T-helper 2 cell treated with Interferon-gamma antibody and Interleukin-4, amounts not matched to agents 5 μg/mL and 100 μg/mL, for 36 hours (primary cell): ENCODE measurements around the gene PTPRG.
"Not testable (repeated sequence)": the region's sequence is repeated elsewhere in the genome, so short reads cannot be mapped to it uniquely, and the experiment has no call there.

Source experiments
- DNase-seq: peaks from one replicate; pipeline ENCODE4 v3.0.0; 2021; ENCODE audit warnings: low spot score
- H3K27ac Mint-ChIP-seq: one replicate; pipeline ENCODE4 v1.8.0; 2021; ENCODE audit warnings: mild to moderate bottlenecking, mixed read lengths
- H3K27me3 Mint-ChIP-seq: one replicate; pipeline ENCODE4 v1.8.0; 2021; ENCODE audit warnings: low read depth, mixed read lengths
- H3K36me3 Mint-ChIP-seq: one replicate; pipeline ENCODE4 v1.8.0; 2021; ENCODE audit warnings: low read depth, mixed read lengths
- H3K4me1 Mint-ChIP-seq: one replicate; pipeline ENCODE4 v1.8.0; 2021; ENCODE audit warnings: low read depth, mixed read lengths
- H3K4me3 Mint-ChIP-seq: one replicate; pipeline ENCODE4 v1.8.0; 2022; ENCODE audit warnings: mild to moderate bottlenecking, moderate library complexity, mixed read lengths
- H3K9me3 Mint-ChIP-seq: one replicate; pipeline ENCODE4 v1.8.0; 2021; ENCODE audit warnings: mixed read lengths

Gene PTPRG

DNA sequence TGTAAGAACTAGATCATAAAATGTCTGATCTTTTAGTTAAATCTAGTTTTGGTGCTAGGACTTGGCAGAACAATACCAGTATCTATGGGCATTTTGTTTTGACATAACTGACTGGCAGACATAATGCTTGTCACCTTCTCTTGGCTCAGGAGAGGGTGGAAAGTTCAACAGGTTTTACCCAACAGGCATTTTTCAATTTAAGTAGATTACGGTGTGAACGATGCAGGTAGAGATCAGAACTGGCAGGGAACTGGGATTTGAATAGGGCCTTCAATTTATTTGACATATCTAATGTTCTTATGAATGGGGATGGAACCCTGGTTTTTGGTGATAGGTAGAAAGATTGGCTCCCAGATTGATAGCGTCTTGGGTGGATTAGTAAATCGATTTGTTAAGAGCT is 460.9 kb downstream of the PTPRG start:
- H3K9me3 Mint-ChIP-seq, result no peaks in the 10 kb centered on the region
- H3K27me3 Mint-ChIP-seq, result no peaks in the 10 kb centered on the region
- DNase-seq, result no peak
- H3K4me1 Mint-ChIP-seq, result no peaks in the 10 kb centered on the region
- no peak overlapping the region for H3K27ac Mint-ChIP-seq
- no peaks in the 10 kb centered on the region for H3K36me3 Mint-ChIP-seq
- H3K4me3 Mint-ChIP-seq, result no peak overlapping the region

DNA sequence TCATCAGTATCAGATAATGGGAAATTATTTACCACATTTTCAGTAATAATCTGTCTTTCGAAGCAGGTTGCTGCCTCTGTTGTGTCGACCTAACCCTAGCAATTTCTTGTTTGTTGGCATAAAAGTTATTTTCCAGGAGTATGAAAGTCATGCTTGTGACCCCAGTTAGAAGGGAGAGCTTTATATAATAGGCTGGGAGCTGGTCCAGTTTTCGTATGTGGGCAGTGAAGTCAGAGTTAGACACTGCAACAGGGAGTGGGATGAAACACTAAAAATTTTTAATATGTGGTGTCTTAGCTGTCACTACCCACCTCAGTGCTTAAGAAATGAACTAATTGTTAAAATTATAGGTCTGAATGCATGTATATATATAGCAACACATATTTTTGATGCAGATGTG is 463.5 kb downstream of the PTPRG start:
- no peaks in the 10 kb centered on the region for H3K27me3 Mint-ChIP-seq
- H3K27ac Mint-ChIP-seq, result no peak overlapping the region
- H3K9me3 Mint-ChIP-seq, result no peaks in the 10 kb centered on the region
- H3K36me3 Mint-ChIP-seq, result no peaks in the 10 kb centered on the region
- no peak for DNase-seq
- H3K4me3 Mint-ChIP-seq, result no peak overlapping the region
- no peaks in the 10 kb centered on the region for H3K4me1 Mint-ChIP-seq

DNA sequence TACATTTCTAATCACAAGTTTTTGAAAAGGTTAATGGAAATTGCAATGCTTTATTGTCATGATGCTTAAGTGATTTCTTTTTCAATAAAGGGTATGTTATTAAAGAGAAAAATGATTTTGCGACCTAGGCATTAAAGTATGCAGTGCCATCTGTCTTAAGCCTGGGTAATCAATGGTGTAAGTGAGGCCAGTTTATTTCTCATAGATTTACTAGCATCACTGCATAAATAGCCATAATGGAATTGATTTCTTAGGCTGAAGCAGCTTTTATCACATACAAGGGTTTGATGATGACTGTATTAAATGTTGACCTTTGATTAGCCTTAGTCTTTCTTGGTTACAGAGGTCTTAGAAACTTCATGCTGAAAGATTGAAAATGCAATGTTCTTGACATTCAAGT is 464.5 kb downstream of the PTPRG start:
- no peaks in the 10 kb centered on the region for H3K36me3 Mint-ChIP-seq
- no peak overlapping the region for H3K4me3 Mint-ChIP-seq
- no peaks in the 10 kb centered on the region for H3K9me3 Mint-ChIP-seq
- H3K27ac Mint-ChIP-seq, result no peak overlapping the region
- no peaks in the 10 kb centered on the region for H3K27me3 Mint-ChIP-seq
- DNase-seq, result no peak
- H3K4me1 Mint-ChIP-seq, result no peaks in the 10 kb centered on the region

DNA sequence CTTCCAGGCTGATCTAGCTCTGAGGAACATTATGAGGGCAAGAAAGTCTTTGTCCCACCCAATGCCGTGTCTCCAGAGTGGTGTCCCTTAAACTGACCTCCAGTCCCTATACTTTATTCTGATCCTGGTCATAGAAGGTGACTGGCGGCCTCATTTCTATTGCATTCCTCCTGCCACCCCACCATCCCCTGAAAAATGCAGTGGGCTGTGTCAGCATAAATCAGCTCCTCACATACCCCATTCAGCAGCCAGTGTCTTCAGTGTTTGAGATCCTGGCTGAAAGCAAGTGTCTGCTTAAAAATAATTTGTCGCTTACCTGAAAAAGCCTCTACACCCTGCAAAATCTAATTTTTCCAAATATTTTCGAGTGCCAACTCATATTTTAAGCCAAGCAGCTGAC is 465.9 kb downstream of the PTPRG start:
- Mint-ChIP-seq H3K36me3 (no peaks in the 10 kb centered on the region), H3K4me1 (no peaks in the 10 kb centered on the region), H3K27me3 (no peaks in the 10 kb centered on the region), H3K9me3 (no peaks in the 10 kb centered on the region), H3K27ac (no peak overlapping the region), H3K4me3 (no peak overlapping the region)
- no peak for DNase-seq

GRCh38 chr3:62027796-62028195 is 466.4 kb downstream of the PTPRG start:
- Mint-ChIP-seq H3K36me3 (no peaks in the 10 kb centered on the region), H3K4me3 (no peak overlapping the region), H3K4me1 (no peaks in the 10 kb centered on the region), H3K9me3 (no peaks in the 10 kb centered on the region), H3K27ac (no peak overlapping the region), H3K27me3 (no peaks in the 10 kb centered on the region)
- DNase-seq, result no peak

- no peak for DNase-seq
- Mint-ChIP-seq H3K4me1 (no peaks in the 10 kb centered on the region), H3K27me3 (no peaks in the 10 kb centered on the region), H3K27ac (no peak overlapping the region), H3K9me3 (no peaks in the 10 kb centered on the region), H3K4me3 (no peak overlapping the region), H3K36me3 (no peaks in the 10 kb centered on the region)
Measured at GRCh38 chr3:62028236-62028635, 466.9 kb downstream of the PTPRG start.

DNA sequence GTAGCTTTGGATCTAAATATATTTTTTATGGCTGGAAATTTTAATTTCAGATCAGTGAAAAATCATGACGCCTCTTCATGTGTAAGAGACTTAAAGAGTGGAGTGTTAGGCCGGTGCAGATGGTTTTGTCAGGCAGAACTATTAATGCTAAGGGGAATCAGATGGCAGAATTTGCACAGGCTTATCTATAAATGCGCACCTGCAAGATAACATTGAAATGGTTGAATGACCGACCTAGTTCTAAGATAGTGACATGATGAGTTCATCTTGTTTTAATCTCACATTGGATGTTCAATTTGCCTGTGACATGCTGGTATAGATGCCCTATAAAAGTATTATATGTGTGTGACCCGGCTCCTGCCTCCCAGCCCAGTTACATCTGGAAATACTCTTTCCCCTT is 471.4 kb downstream of the PTPRG start:
- DNase-seq, result no peak
- Mint-ChIP-seq H3K9me3 (no peaks in the 10 kb centered on the region), H3K27ac (no peak overlapping the region), H3K36me3 (no peaks in the 10 kb centered on the region), H3K4me3 (no peak overlapping the region), H3K4me1 (no peaks in the 10 kb centered on the region), H3K27me3 (no peaks in the 10 kb centered on the region)

DNA sequence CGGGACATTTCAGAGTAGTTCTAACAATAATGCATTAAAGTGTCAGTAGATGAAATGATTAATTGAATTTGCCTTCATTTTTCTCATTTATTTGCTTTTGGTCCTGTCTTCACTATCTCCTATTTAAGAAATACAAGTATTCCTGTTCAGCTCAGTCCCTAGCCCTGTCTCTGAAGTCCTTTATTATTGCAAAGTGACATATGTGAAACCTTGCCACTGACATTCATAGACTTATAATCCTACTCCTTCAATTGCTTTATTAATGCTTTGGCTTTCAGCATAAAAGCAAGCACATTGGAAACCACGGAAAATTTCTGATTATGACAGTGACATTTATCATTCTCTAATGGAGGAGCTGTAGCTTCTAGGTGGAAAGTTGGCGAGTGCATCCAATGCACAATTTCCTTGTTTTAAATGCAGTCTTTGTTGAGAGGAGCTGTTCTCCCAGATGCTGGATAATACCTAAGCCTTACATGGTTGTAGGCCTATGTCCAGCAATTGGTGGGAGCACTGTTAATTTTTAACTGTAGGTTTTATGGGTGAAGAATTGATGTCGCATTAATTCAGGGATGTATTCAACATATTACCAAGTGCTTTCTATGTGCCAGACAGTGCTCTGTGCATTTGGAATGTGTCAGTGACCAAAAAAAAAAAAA is 474.2 kb downstream of the PTPRG start:
- Mint-ChIP-seq H3K27me3 (no peaks in the 10 kb centered on the region), H3K9me3 (no peaks in the 10 kb centered on the region), H3K4me3 (no peak overlapping the region), H3K36me3 (no peaks in the 10 kb centered on the region), H3K27ac (no peak overlapping the region), H3K4me1 (no peaks in the 10 kb centered on the region)
- no peak for DNase-seq

DNA sequence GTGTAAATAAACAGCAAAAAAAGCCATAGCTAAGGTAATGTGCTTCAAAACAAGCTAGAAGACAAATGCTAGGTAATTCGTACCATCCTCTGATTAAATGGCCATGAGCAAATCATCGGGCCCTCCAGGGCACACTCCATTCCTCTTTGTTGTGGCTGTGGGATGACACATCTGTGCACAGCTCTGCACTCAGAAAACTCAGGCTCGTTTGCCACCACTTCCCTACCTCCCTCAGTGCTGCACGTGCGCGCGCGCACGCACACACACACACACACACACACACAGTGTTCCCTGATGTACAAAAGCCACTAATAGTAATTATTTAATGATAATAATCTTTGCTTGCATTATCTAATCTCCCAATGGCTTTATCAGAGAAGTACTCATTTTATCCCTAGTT is 475.4 kb downstream of the PTPRG start:
- DNase-seq, result no peak
- Mint-ChIP-seq H3K36me3 (no peaks in the 10 kb centered on the region), H3K9me3 (no peaks in the 10 kb centered on the region), H3K4me1 (no peaks in the 10 kb centered on the region), H3K4me3 (no peak overlapping the region), H3K27me3 (no peaks in the 10 kb centered on the region), H3K27ac (no peak overlapping the region)

DNA sequence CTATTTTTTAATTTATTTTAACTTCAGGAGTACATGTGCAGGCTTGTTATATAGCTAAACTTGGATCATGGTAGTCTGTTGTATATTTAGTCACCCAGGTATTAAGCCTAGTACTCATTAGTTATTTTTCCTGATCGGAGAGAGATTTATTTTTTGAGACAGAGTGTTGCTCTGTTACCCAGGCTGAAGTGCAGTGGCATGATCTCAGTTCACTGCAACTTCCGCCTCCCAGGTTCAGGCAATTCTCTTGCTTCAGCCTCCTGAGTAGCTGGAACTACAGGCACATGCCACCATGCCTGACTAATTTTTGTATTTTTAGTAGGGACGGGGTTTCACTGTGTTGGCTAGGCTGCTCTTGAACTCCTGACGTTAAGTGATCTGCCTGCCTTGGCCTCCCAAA is 477.4 kb downstream of the PTPRG start:
- not testable (repeated sequence) for H3K4me3 Mint-ChIP-seq, H3K27ac Mint-ChIP-seq, H3K36me3 Mint-ChIP-seq, H3K9me3 Mint-ChIP-seq, H3K4me1 Mint-ChIP-seq, H3K27me3 Mint-ChIP-seq, DNase-seq

GRCh38 chr3:62039586-62039985 is 478.2 kb downstream of the PTPRG start:
- H3K4me3 Mint-ChIP-seq, result no peak overlapping the region

GRCh38 chr3:62041681-62042080 is 480.3 kb downstream of the PTPRG start:
- Mint-ChIP-seq H3K27me3 (no peaks in the 10 kb centered on the region), H3K4me1 (no peaks in the 10 kb centered on the region), H3K9me3 (no peaks in the 10 kb centered on the region), H3K4me3 (no peak overlapping the region), H3K36me3 (no peaks in the 10 kb centered on the region), H3K27ac (no peak overlapping the region)
- DNase-seq, result no peak

More at GRCh38 chr3:62039586-62039985, 478.2 kb downstream of the PTPRG start:
- H3K9me3 Mint-ChIP-seq, result no peaks in the 10 kb centered on the region
- no peaks in the 10 kb centered on the region for H3K36me3 Mint-ChIP-seq
- no peaks in the 10 kb centered on the region for H3K27me3 Mint-ChIP-seq
- DNase-seq, result no peak
- no peak overlapping the region for H3K27ac Mint-ChIP-seq
- no peaks in the 10 kb centered on the region for H3K4me1 Mint-ChIP-seq

DNA sequence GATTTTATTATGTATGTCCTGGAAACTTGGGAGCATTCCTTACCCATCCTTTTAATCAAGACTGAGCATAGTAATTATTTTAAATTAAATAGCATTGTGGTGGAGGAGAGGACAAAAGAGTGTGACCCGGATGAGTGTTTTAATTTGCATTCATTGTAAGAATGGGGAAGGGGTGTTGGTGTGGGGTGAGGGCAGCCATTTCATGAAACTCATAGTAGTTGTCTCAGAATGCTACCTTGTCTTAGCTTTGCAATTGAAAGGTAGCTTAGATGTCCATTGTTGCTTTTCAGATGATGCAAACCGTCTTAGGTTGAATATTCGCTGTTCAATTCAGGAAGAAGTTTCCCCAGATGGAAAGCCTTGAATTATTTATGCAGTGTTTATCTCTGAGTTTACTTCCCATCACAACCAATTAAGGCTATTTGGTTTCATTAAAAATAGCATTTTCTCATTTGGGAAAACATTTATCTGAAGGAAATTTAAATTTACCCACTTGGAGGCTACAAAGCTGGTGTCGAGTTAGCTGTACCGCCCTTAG is 483.6 kb downstream of the PTPRG start:
- no peaks in the 10 kb centered on the region for H3K4me1 Mint-ChIP-seq
- H3K9me3 Mint-ChIP-seq, result no peaks in the 10 kb centered on the region
- no peaks in the 10 kb centered on the region for H3K27me3 Mint-ChIP-seq
- DNase-seq, result no peak
- H3K27ac Mint-ChIP-seq, result no peak overlapping the region
- H3K36me3 Mint-ChIP-seq, result no peaks in the 10 kb centered on the region
- no peak overlapping the region for H3K4me3 Mint-ChIP-seq

- Mint-ChIP-seq H3K9me3 (no peaks in the 10 kb centered on the region), H3K4me3 (no peak overlapping the region), H3K27me3 (no peaks in the 10 kb centered on the region), H3K27ac (no peak overlapping the region), H3K36me3 (no peaks in the 10 kb centered on the region), H3K4me1 (no peaks in the 10 kb centered on the region)
- no peak for DNase-seq
Measured at GRCh38 chr3:62046326-62046725, 485.0 kb downstream of the PTPRG start.

DNA sequence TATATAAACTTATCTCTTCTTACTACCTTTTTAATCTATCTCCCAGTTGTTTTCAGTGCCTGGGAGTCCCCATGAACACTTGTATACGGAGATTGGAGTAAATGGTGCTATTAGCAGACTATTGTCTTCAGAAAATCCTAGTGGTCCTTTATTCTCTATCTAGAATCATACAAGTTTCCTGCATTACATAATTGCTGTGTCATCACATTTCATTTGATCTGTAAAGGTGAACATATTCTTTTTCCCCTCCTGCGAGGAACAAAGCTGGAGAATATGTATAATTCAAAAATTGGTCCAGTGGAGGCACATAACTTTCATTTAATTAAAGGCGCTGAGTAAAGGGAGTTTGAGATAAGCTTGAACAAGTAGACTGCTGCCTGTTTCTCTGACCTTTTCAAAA is 487.2 kb downstream of the PTPRG start:
- Mint-ChIP-seq H3K36me3 (no peaks in the 10 kb centered on the region), H3K4me3 (no peak overlapping the region), H3K27me3 (no peaks in the 10 kb centered on the region), H3K9me3 (no peaks in the 10 kb centered on the region), H3K4me1 (no peaks in the 10 kb centered on the region), H3K27ac (no peak overlapping the region)
- DNase-seq, result no peak
